Stimulated activated CD8-positive, alpha-beta memory T cell treated with anti-CD3 and anti-CD28 coated beads, Interleukin-7, amount 100 ng/mL, for 48 hours (primary cell): ENCODE measurements around the gene RAB20.
"Not testable (repeated sequence)": the region's sequence is repeated elsewhere in the genome, so short reads cannot be mapped to it uniquely, and the experiment has no call there.

Source experiments
- DNase-seq, 2 donors: peaks; one replicate each; pipeline ENCODE4 v3.0.0-alpha.2; 2020; ENCODE audit warnings: low read depth in 1 of 2; ENCODE audit errors: extremely low read depth in 1 of 2

Gene RAB20

GRCh38 chr13:110555601-110556223, 5.8 kb downstream of the RAB20 start:
- no peak for DNase-seq

GRCh38 chr13:110554946-110555345, 6.6 kb downstream of the RAB20 start:
- DNase-seq, result no peak

GRCh38 chr13:110554227-110554836, 7.2 kb downstream of the RAB20 start:
- no peak for DNase-seq

GRCh38 chr13:110553417-110553816, 8.1 kb downstream of the RAB20 start:
- no peak for DNase-seq

GRCh38 chr13:110552767-110553166, 8.8 kb downstream of the RAB20 start:
- no peak for DNase-seq

- no peak for DNase-seq
Observed at GRCh38 chr13:110551284-110551683, 10.2 kb downstream of the RAB20 start.

GRCh38 chr13:110549795-110550160, 11.7 kb downstream of the RAB20 start:
- DNase-seq, result no peak

- DNase-seq, result no peak
Observed at GRCh38 chr13:110548891-110549794, 12.4 kb downstream of the RAB20 start.

- no peak for DNase-seq
Observed at GRCh38 chr13:110546926-110547325, 14.6 kb downstream of the RAB20 start.

GRCh38 chr13:110546378-110546777, 15.1 kb downstream of the RAB20 start:
- no peak for DNase-seq

GRCh38 chr13:110542169-110542796, 19.2 kb downstream of the RAB20 start:
- DNase-seq, result no peak

GRCh38 chr13:110541526-110541920, 20.0 kb downstream of the RAB20 start:
- no peak for DNase-seq

- no peak for DNase-seq
Observed at GRCh38 chr13:110540871-110541525, 20.5 kb downstream of the RAB20 start.

- DNase-seq, result no peak
Observed at GRCh38 chr13:110539894-110540293, 21.6 kb downstream of the RAB20 start.

GRCh38 chr13:110538632-110539031, 22.9 kb downstream of the RAB20 start:
- DNase-seq, result no peak

GRCh38 chr13:110536006-110536693, 25.4 kb downstream of the RAB20 start:
- DNase-seq, result no peak

GRCh38 chr13:110535526-110535925, 26.0 kb downstream of the RAB20 start:
- no peak for DNase-seq

GRCh38 chr13:110533771-110534670, 27.5 kb downstream of the RAB20 start:
- DNase-seq, result no peak

- DNase-seq, result not testable (repeated sequence)
Observed at GRCh38 chr13:110532258-110532657, 29.3 kb downstream of the RAB20 start.
